GM21737 (cell line): Measurements from ENCODE around the gene UGDH.
A peak's percentile ranks its signal among the peaks of the same experiment; 100 is the strongest.
"Not testable (repeated sequence)": the region's sequence is repeated elsewhere in the genome, so short reads cannot be mapped to it uniquely, and the experiment has no call there.

Source experiments
- ATAC-seq: cut with Tn5 transposase; IDR thresholded peaks from one replicate; pipeline ENCODE4 v1.9.1; 2021; ENCODE audit warnings: mild to moderate bottlenecking, moderate library complexity; ENCODE audit not compliant: unreplicated experiment

Gene UGDH

DNA sequence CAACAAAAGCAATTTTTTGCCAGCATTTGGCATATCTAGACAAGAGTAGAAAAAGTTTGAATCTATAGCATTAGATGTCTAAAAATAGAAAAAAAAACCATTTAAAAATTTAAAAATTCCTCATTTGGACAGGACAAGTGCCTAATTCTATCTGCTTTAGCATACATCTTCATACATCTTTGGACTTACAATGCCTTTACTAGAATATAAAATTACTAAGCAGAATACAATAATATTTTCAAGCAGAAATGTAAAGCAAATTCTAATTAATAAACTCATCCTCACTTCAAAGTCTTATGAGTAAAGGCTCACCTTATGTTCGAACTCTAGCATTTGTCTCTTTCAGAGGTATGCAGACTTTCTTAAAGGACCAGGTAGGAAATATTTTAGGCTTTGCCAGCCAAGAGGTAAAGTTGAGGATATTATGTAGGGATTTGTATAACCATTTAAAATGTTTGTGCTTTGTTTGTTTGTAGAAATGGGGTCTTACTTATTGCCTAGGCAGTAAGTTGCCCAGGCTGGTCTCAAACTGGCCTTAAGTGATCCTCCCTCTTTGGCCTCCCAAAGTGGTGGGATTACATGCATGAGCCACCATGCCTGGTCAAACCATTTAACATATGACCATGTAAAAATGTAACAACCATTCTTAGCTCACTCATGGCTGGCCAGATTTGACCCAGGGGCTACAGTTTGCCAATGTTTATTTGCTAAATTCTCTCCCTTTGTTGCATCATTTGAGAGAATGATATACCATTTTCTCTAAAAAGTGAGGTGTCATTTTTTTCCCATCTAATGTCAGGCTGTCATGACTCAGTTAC, 29.1 kb downstream of the UGDH start:
- no peak for ATAC-seq

DNA sequence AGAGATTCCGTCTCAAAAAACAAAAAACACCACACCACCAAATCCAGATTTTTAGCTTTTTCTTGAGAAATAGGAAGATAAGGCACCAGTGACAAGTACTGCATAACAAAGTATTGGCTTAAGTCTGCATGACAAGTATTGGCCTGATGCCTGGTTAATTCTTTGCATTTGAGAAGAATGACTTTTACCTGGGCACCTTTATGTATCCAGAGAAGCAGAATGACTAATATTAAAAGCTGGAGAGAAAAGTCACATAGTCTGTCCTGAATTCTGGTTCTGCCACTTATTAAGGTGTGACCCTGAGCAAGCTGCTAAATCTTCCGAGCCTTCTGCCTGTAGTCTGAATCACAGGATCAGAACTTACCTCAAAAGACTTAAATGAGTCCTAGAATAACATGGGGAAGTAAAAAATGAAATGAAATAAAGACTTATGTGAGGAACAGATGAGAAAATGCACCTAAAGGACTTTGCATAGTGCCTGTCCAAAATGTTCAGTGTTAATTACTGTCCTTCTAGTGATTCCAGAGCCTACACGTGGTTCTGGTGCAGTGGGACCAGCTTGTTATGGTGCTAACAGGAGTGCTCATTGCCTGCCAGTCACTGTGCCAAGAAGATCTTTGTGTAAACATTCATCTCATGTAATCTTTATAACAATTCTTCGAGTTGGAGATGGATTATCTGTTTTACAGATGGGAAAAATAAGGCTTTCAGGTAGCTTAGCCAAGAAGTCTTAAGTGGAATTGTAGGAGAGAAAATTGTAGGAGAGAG, 31.6 kb downstream of the UGDH start:
- no peak for ATAC-seq

GRCh38 chr4:39494354-39494753, 32.9 kb downstream of the UGDH start:
- no peak for ATAC-seq

DNA sequence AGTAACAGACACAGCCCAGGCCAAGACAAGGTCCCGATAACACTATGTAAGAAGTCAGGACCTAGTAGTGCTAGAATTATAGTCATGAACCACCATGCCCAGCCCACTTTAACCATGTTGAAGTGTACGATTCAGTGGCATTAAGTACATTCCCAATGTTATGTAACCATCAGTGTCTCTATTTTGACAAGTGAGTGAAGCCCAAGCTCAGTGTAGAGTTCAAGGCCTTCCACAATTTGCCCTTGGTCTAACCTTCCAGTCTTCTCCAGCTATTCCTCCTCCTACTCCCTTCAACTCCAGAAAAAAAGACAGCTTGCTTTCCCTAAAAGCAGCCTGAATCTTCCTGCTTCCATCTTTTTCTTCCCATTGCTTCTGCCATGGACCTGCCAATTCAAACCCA, 36.9 kb downstream of the UGDH start:
- no peak for ATAC-seq

DNA sequence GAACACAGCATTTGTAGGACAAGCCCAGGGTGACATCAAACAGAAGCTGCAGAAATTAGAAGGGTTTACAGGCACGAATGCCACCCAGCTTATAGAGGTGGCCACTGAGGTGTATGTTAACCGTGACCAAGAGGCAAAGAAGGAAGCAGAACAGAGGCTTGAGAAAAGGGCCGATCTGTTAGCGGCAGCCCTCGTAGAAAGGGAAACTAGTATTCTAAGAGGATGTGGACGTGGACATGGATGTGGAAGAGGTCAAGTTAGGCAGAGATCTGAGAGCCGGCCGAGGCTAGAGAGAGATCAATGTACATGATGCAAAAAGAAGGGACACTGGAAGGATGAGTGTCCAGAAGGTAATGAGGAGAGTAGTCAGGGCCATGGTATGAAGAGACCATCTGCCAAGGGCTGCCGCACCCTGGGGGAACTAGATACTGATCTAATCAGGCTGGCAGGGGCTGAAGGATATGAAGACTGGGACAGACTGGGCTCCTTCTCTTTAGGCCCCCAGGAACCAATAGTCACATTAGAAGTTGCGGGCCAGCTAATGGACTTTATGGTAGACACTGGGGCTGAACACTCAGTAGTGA, 40.9 kb downstream of the UGDH start:
- ATAC-seq, result no peak

GRCh38 chr4:39484582-39485272, 42.5 kb downstream of the UGDH start:
- ATAC-seq, result no peak

- no peak for ATAC-seq
These were observed 46.1 kb downstream of the UGDH start for GRCh38 chr4:39480902-39481695.

DNA sequence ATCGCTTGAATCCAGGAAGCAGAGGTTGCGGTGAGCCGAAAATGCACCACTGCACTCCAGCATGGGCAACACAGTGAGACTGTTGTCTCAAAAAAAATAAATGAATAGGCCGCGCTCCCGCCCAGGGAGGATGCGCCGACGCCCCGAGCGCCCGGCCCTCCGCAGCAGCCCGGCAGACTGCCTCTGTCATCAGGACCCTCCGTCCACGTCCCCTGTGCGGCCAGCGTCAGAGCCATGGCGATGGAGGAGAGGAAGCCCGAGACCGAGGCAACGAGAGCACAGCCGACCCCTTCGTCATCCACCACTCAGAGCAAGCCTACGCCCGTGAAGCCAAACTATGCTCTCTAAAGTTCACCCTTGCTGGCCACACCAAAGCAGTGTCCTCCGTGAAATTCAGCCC, 47.0 kb downstream of the UGDH start:
- ATAC-seq, result no peak

GRCh38 chr4:39476187-39476895, 50.9 kb downstream of the UGDH start:
- no peak for ATAC-seq

DNA sequence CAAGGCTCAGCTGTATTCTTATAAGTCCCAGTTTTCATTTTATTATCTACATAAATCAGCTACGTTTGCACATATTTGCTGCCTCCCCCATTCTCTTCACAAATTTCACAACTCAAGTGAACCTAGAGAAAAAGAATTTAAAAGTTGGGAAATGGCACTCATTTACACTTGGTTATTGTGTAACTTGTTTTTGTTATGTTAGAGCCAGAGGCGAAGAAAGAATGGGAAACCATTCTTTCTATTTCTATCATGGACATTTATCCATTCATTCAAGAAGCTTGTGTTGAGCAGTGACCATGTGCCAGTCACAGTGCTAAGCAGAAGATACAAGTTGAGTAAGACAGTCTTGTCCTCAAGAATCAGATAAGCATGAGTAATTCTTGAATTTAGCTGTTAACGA, 54.8 kb downstream of the UGDH start:
- ATAC-seq, result no peak

DNA sequence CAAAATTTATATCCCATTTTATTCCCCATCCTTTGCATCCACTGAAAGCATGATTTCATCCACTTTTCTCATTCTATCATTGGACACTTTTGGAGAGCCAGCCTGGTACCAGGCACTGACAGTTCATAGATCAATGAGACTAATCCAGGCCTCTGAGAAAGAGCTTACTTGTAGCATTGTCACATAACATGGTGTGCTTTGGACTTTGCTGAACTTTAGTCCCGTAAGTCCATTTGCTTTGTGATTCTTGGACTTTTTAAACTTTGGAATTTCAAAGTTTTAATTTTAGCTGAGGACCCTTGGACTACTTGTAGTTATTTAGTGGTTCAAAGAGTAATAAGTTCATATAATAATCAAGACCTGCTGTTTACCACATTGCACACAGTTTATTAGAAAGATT, 56.8 kb downstream of the UGDH start:
- ATAC-seq, result no peak

DNA sequence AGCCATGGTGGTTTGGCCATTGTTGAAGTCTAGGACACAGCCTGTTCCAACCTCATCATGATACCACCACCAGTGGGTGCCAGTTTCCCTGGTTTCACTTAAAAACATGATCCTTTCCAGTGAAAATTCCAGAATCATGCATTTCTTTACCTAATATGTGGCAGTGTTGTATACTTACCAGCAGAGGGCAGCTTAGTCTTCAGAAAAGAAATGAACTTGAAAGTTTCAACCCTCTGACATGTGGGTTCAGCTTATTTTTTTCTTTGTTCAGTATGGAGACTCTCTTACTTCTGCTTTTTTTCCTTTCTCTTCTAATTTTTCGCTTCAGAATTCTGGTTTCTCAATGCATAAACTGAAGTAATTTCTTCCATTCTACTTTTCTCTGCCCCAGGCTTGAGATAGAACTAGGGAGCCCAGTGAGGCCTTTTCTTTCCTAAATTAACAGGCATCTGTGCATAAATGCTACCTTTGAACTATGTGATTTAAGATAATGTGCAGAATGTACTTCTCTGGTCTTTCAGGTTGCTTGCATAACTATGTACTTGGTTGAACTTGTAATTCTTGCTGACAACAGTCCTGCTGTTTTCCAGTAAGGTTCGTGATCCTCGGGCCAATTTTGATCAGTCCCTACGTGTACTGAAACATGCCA, 57.7 kb downstream of the UGDH start:
- ATAC-seq, result peak; percentile 73

- ATAC-seq, result no peak
These were observed 59.8 kb downstream of the UGDH start for GRCh38 chr4:39467464-39467863.

GRCh38 chr4:39466747-39467146, 60.5 kb downstream of the UGDH start:
- ATAC-seq, result no peak

- ATAC-seq, result no peak
These were observed 62.2 kb downstream of the UGDH start for GRCh38 chr4:39464886-39465501.

DNA sequence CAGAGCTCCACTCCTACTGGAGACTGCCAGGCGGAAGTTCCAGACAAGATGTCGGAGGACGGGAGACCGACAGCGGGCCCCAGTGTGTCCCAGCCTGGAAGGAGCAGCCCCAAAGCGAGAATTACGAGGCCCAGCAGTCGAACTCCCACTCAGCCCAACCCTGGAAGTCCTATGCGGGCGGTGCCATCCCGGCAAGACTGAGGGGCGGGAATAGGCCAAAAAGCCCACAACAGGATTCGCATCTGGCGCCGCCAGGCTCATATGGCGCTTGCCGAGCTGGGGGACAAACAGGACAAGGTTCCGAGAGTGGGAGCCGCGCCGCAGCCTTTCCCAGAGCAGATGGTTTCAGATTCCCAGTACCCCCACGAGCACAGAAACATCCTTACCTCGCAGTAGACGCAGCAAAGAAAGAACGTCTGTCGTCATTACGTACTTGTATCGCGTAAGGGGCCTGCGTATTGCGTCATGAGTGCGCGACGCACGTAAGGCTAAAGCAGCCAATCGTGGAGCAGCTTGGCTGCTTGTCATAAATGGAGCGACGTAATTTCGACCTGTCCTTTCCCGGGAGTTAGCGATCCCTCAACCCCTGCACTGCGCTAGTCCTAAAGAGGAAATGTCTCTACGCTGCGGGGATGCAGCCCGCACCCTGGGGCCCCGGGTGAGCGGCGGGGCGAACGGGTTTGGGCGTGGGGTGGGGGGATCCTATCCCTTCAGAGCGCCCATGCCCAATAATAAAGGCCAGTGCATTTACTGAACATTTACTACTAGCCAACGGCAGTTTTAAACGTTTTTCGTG, 68.5 kb downstream of the UGDH start, which contains the start of the genes LIAS and RPL9:
Gene LIAS (plus strand): TSS at position 552 of the 796 bp plus-strand sequence. CDS start 62 bp downstream, at position 614.
Gene RPL9 (minus strand): TSS at position 418 of the 796 bp plus-strand sequence. CDS start 483 bp downstream, outside the sequence.
- ATAC-seq, result peak; percentile 83

- ATAC-seq, result not testable (repeated sequence)
These were observed 69.1 kb downstream of the UGDH start for GRCh38 chr4:39458161-39458504.
